NOMO-1 (cell line): Measurements from ENCODE around the gene GARIN5A.
A peak's percentile ranks its signal among the peaks of the same experiment; 100 is the strongest.
"Not testable (repeated sequence)": the region's sequence is repeated elsewhere in the genome, so short reads cannot be mapped to it uniquely, and the experiment has no call there.

ENCODE experiments used
- DNase-seq, 2 experiments: peaks; one replicate each; lab custom pipeline; 2025; ENCODE audit not compliant: unreplicated experiment in 2 of 2; lab: John Stamatoyannopoulos, UW

GARIN5A gene

DNA sequence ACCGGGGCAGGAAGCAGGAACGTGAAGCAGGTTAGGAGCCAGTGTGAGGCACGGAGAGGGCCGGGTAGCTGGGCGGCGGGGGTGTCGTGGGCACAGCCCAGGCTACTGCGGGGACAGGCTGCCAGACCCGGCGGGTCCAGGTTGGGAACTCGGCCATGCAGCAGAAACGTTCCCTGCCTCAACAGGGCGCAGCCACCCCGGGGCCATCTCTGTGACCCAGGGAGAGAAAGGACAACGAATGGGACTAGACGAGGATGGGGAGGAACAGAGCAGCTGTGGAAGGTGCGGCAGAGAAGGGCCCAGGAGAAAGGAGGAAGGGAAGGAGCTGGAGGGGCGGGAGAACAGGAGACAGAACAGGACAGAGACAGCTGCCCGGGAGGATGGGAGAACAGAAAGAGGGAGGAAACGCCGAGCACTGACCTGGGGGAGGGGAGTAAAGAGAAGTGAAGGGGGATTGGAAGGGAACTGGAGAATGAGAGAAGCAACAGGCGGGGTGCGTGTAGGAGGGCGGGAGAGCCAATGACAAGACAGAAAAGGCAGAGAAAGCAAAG lies 12.9 kb upstream of the GARIN5A start:
- no peak for DNase-seq

DNA sequence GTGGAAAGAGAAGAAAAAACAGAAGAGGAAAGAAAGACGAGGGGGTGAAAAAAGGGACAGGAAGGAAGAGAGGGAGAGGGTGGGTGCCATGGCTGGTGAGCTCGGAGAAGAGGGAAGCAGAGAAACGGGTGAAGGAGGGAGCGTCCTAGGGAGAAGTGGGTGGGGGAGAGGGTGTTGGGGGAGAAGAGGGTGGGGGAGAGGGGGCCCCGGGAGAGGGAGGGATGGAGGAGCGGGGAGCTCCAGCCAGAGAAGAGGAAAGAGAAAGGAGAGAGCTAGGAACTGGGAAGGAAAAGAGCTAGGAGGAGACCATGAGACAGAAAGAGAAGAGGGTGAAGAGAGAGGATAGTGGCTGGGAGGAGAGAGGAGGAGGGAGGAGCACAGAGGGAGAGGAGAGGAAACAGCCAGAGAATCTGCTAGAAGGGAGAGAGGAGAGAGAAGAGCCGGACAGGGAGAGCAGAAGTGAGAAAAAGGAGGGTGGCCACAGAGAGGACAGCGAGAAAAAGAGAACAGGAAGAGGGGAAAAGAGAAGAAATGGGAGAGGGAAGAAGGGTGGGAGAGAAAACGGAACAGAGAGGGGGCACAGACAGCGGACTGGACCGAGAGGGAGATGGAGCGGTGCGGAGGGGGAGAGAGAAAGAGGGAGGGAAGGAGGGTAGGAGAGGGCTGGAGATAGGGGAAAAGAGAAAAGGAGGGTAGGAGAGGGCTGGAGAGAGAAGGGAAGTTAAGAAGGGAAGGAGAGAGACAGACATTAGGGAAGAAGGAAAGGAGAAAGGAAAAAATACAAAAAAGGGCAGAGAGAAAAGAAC lies 11.9 kb upstream of the GARIN5A start:
- DNase-seq, result peak in 1 of 2 experiments; percentile 39

DNA sequence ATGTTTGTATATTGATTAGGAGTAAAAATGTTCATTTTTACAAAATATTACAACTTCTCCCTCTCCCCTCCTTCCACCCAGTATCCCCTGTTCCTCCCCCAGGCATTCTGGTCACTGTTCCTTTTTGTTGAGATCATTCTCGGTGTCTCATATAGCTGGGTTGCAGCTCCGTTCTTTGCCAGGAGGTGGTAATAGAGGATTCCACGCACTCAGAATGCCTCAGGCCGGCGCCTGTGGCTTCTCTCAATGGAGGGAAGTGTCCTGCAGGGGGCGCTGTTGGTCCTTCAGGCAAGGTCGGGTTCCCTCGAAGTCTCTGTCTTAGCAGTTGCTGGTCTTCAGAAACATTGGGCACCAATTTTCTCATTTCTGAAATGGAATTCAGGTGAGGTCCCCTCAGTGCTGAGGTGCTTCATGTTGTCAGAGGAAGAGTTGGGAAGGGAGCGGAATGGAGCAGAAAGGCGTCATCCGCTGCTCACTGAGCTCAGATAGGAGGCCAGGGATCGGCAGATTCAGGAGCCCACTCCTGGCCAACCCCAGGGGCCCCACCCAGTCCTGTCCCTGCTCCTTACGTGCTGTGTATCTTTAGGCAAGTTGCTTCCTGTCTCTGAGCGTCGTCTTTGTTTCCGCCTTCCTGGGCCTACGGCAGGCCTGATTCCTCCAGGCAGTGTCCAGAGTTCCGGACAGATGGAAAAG lies 10.3 kb upstream of the GARIN5A start:
- peak in 1 of 2 experiments; percentile 42 for DNase-seq

DNA sequence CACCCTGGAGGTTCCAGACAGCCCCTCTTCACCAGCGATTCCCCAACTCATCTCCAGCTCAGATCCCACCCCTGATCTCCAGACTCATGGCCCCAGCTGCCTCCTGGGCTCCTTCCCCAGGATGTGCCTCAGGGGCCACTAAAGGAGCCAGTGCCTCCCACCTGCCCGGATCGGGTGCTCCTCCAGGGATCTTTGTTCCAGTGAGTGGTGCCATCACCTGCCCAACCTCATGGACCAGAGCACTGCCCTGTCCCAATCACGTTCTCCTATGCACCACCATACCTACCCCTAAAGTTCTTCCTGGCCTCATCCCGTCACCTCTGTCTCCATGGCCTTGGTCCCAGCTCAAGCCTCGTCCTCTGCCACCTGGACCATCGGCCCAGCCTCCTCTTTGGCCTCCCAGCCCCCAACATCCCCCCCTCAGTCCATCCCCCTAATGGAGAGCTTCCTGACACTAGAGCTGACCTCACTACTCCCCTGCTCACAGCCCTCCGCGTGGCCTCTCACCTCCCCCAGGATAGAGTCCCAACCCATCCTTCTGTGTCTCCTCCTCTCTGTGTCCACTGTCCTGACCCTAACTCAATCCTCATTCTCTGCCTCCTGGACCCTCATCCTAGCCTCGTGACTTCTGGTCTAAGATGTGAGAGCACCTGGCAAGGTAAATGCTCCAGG lies 8.8 kb upstream of the GARIN5A start:
- no peak for DNase-seq

DNA sequence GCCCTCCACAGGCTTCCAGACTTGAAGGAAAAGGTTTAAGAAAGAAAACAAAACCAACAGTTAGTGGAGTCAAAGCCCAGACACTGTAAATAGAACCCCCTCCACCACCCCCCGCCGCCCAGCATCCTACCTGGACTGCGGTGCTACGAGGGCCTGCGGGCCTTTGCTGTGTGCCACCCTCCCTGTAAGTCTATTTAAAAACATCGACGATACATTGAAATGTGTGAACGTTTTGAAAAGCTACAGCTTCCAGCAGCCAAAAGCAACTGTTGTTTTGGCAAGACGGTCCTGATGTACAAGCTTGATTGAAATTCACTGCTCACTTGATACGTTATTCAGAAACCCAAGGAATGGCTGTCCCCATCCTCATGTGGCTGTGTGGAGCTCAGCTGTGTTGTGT lies 6.3 kb upstream of the GARIN5A start:
- no peak for DNase-seq

- DNase-seq, result no peak
Measured at GRCh38 chr19:50482271-50482855, 5.7 kb upstream of the GARIN5A start.

DNA sequence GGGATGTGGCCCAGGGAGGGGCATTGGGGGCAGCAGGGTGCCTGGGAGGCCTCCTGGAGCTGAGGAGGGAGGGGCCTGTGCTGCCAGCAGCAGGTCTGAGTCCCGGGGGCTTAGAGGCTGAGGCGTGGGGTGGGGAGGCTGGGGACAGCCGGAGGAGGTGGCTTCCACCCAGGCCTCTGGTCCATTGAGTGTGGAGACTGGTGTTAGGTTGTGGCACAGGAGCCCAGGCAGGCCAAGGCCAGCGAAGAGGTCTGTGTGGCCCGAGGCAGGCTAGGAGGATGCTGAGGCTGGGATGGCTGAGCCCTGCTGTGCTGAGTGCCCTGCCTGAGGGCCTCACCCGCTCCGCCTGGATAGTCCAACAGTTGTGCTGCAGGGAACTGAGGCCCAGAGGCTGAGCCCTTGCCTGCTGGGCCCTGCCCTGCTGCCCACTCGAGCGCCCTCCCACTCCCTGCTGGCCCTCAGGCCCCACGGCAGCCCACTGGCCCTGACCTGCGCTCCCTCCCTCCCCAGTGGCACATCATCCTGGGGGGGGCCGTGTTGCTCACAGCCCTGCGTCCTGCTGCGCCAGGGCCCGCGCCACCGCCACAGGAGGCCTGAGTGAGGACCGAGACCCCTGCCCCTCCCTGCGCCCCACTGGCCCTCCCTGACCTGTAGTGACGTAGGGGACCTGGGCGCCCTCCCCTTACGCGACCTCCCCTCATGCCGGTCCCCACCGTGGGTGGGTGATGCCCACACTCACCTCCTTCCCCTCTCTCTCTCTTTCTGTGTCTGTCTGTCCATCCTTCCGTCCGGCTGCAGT lies 4.9 kb upstream of the GARIN5A start:
- DNase-seq, result no peak

DNA sequence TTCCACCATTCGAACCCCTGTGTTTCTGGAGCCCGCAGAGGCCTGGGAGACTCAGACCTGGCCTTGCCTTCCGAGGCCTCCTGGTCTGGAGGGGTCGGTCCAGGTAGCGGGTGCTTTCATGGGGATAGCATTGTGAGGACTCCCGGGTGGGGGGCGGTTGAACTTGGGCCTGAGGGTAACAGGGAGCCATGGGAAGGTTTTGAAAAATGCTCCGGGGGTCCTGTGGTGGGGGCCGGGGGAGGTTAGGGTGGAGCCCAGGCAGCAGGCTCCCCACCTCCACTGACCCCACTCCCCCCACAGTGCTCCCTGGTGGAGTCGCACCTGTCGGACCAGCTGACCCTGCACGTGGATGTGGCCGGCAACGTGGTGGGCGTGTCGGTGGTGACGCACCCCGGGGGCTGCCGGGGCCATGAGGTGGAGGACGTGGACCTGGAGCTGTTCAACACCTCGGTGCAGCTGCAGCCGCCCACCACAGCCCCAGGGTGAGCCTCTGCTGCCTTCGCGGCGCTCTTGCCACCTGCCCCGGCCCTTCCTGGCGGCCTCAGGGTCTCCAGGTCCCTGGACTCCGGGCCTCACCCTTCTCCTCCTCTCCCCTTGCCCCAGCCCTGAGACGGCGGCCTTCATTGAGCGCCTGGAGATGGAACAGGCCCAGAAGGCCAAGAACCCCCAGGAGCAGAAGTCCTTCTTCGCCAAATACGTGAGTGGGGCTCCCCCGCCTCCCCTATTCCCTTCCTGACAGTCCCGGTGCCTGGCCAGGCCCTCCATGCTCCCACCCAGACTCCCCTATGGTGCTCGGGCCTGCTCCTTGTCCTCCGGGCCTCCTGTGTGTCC lies 3.8 kb upstream of the GARIN5A start:
- DNase-seq, result no peak

GRCh38 chr19:50479761-50480251 lies 3.2 kb upstream of the GARIN5A start:
- no peak for DNase-seq

GRCh38 chr19:50478901-50479715 lies 2.5 kb upstream of the GARIN5A start:
- DNase-seq, result no peak

DNA sequence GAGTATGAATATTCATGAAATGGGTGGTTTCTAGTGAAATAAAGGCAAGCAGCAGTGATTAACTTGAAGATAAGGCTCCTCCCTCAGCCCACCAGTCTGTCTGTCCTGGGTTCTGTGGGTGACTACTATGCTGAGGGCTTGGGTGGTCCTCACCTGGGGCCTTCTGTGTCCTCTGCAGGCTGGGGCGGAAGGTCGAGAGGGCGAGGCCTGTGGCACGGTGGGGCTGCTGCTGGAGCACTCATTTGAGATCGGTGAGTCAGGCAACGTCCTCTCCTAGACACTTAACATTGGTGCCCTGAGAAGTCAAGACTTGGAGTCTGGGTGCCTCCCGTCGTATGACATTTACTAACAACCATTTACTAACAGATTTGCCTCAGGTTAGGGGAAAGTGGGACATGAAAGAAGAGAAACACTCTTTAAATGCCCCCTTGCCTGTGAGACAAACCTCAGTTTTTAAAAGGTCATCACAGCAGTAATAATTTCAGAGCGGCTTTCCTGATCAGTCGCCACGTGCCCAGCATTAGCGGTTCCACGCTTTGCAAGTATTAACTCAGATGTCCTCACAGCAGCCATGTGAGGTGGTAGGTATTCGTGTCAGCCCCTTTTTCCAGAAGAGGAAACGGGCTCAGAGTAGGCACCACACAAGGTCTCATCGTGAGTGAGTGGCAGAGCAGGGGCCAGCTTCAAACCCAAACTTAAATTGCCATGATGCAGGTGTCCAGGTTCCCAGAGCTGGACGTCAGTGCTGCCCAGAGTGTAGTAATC lies 1.3 kb upstream of the GARIN5A start:
- no peak for DNase-seq

- DNase-seq, result no peak
Measured at GRCh38 chr19:50476907-50477238, 225 bp upstream of the GARIN5A start.

DNA sequence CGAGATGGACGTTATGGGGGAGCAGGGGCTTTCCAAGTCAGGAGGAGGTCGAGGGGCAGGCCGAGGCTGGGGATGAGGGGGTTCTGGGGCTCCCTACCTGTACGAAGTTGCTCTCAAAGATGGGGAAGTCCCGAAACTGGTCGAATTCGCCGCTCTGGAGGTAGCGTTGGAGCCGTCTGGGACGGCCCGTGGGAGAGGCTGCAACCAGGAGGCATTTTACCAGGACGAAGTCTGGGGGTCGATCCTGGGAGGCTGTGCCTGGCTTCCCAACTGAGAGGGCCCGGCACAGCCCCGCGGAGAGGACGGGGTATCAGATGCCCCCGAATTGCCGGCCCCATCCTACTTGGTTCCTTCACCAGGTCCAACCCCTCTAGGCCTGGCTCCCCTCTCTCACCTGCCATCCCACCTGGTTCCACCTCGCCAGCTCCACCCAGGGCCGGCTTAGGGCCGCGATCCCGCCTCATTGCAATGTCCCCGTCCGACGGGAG lies 868 bp downstream of the GARIN5A start:
- no peak for DNase-seq

GRCh38 chr19:50475101-50475568 lies 1.5 kb downstream of the GARIN5A start:
- no peak for DNase-seq

DNA sequence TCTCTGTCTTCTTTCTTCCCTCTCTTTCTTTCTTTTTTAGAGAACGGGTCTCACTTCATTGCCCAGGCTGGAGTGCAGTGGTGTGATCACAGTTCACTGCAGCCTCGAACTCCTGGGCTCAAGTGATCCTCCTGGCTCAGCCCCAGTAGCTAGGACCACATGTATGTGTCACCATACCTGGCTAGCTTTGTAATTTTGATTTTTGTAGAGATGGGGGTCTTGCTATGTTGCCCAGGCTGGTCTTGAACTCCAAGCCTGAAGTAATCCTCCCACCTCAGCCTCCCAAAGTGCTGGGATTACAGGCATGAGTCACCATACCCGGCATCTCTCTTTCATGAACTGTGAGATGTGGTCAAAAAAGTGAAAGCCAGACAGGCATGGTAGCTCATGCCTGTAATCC lies 3.3 kb downstream of the GARIN5A start:
- DNase-seq, result not testable (repeated sequence)

DNA sequence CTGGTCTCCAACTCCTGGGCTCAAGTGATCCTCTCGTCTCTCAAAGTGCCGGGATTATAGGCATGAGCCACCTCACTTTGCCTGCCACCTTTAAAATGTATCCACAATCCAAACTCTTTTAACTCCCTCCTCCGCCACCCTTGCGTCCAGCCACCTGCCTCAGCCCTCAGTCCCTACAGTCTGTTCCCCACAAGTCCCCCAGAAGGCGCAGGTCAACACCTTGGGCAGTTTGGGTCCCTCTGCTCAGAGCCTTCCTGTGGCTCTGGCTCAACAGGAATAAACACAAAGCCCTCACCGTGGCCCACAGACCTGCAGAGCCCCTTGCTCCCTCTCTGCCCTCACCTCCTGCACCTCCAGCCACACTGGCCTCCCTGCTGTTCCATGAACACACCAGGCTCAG lies 7.8 kb downstream of the GARIN5A start:
- peak in 1 of 2 experiments; percentile 35 for DNase-seq

- no peak for DNase-seq
Measured at GRCh38 chr19:50467566-50467965, 9.1 kb downstream of the GARIN5A start.

- DNase-seq, result no peak
Measured at GRCh38 chr19:50466706-50467039, 10.0 kb downstream of the GARIN5A start.
